ENCODE measurements around the gene C16orf87.

The C16orf87 gene

DNA sequence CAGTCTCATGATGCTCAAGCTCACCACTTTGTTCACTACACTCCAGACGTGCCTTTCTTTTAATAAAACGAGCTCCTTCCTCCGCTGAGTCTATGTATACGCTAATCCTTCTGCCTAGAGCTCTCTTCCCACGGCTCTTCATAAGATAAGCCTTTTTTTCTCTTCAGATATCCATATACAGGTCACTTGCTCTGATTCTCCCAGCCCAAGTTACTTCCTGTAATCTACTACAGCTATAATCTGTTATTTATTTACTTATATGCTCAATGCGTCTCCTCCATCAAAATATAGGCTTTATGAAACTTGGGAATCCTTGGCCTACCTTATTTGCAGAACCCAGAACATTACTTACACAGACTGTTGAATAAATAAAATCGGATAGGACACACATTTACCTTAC lies 17.4 kb downstream of the C16orf87 start:
- Histone ChIP-seq H4K91ac (ENCODE audit: low read depth, low read length) (no peak overlapping the region), H3K4ac (ENCODE audit: low read depth, low read length) (peak overlapping the region; percentile 21), H3K4me2 (ENCODE audit: low read length) (no peak overlapping the region), H3K36me3 (ENCODE audit: control insufficient read depth in 1 of 2, insufficient read depth in 2 of 2, low read length in 2 of 2) (peaks cover 2 to 4% of the 10 kb centered on the region in 2 experiments), H2BK5ac (ENCODE audit: low read depth, low read length, poor library complexity) (no peak overlapping the region), H3K4me3 (ENCODE audit: low read depth, low read length) (no peak overlapping the region), H3K79me2 (ENCODE audit: control insufficient read depth, insufficient read depth, low read length, poor library complexity) (peaks cover 15% of the 10 kb centered on the region), H2AFZ (ENCODE audit: insufficient read depth, low read length, poor library complexity) (no peak overlapping the region), H3K27me3 (ENCODE audit: insufficient read depth, low read length) (no peaks in the 10 kb centered on the region), H2BK12ac (ENCODE audit: low read length) (no peak overlapping the region), H3K9ac (ENCODE audit: low read length) (no peak overlapping the region), H3K27ac (ENCODE audit: low read depth, low read length) (no peak overlapping the region), H3K9me3 (ENCODE audit: insufficient read depth, low read depth, low read length) (no peaks in the 10 kb centered on the region), H4K12ac (ENCODE audit: low read depth, low read length) (no peak overlapping the region), H3K23ac (ENCODE audit: low read length) (no peak overlapping the region), H3K79me1 (ENCODE audit: low read length) (no peaks in the 10 kb centered on the region), H3K18ac (ENCODE audit: low read length) (no peak overlapping the region), H2BK120ac (ENCODE audit: insufficient read depth, low read length, poor library complexity) (no peak overlapping the region), H3K14ac (ENCODE audit: low read length) (no peak overlapping the region), H3K4me1 (ENCODE audit: control insufficient read depth in 1 of 2, insufficient read depth in 2 of 2, low read length in 2 of 2) (peaks cover 3% of the 10 kb centered on the region in 2 experiments), H4K8ac (ENCODE audit: low read depth, low read length) (no peak overlapping the region), H2AK5ac (ENCODE audit: low read length) (no peak overlapping the region)
- no CpG with 5 or more reads among the region's 7 CpGs for WGBS (ENCODE audit: extremely low coverage, insufficient coverage, insufficient read length)
- DNase-seq: no peak

DNA sequence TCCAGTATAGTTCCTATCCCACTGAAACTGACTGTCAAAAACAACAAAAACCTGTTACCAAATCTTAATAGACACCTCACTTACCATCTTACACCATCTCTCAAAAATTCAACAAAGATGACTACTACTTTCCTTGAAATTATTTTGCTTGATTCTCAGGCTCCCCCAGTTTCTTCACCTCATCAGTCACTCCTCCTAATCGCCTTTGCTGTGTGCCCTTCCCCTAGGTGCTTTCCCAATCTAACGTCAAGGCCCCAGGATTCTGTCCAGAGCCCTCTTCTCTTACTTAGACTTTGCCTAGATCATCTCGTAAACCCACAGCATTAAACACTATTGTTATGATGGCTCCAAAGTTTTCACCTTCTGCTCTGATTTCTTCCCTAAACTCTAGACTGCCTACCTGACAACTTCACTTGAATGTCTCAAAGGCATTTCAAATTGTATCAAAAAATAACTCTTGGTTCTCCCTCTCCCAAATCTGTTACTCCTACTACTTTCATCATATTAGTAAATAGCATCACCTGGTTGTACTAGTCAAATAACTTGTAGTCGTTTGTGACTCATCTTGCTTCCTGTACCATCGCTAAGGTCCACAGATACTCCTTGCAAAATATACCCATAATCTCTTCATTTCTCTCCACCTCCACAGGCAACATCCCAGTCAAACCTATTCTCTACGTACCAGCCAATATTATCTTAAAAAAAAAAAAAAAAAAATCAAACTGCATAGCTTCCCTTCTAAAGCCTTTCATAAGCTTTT lies 18.0 kb downstream of the C16orf87 start:
- H3K23ac ChIP-seq (ENCODE audit: low read length): no peak overlapping the region
- H3K14ac ChIP-seq (ENCODE audit: low read length): no peak overlapping the region
- no peak overlapping the region for H2AFZ ChIP-seq (ENCODE audit: insufficient read depth, low read length, poor library complexity)
- H2BK120ac ChIP-seq (ENCODE audit: insufficient read depth, low read length, poor library complexity): no peak overlapping the region
- no peak overlapping the region for H3K4me3 ChIP-seq (ENCODE audit: low read depth, low read length)
- peaks cover 2 to 4% of the 10 kb centered on the region in 2 experiments for H3K36me3 ChIP-seq (ENCODE audit: control insufficient read depth in 1 of 2, insufficient read depth in 2 of 2, low read length in 2 of 2)
- H3K4me1 ChIP-seq (ENCODE audit: control insufficient read depth in 1 of 2, insufficient read depth in 2 of 2, low read length in 2 of 2): peaks cover 3% of the 10 kb centered on the region in 2 experiments
- H3K79me2 ChIP-seq (ENCODE audit: control insufficient read depth, insufficient read depth, low read length, poor library complexity): peaks cover 14% of the 10 kb centered on the region
- H3K18ac ChIP-seq (ENCODE audit: low read length): no peak overlapping the region
- H2BK12ac ChIP-seq (ENCODE audit: low read length): no peak overlapping the region
- H4K91ac ChIP-seq (ENCODE audit: low read depth, low read length): no peak overlapping the region
- H2AK5ac ChIP-seq (ENCODE audit: low read length): no peak overlapping the region
- WGBS (ENCODE audit: extremely low coverage, insufficient coverage, insufficient read length): no CpG with 5 or more reads among the region's 6 CpGs
- no peak overlapping the region for H3K9ac ChIP-seq (ENCODE audit: low read length)
- no peak overlapping the region for H3K27ac ChIP-seq (ENCODE audit: low read depth, low read length)
- H3K9me3 ChIP-seq (ENCODE audit: insufficient read depth, low read depth, low read length): no peaks in the 10 kb centered on the region
- DNase-seq: no peak
- no peak overlapping the region for H2BK5ac ChIP-seq (ENCODE audit: low read depth, low read length, poor library complexity)
- no peak overlapping the region for H4K12ac ChIP-seq (ENCODE audit: low read depth, low read length)
- H3K27me3 ChIP-seq (ENCODE audit: insufficient read depth, low read length): no peaks in the 10 kb centered on the region
- H4K8ac ChIP-seq (ENCODE audit: low read depth, low read length): no peak overlapping the region
- peak overlapping the region; percentile 57 for H3K4ac ChIP-seq (ENCODE audit: low read depth, low read length)
- H3K79me1 ChIP-seq (ENCODE audit: low read length): no peaks in the 10 kb centered on the region
- no peak overlapping the region for H3K4me2 ChIP-seq (ENCODE audit: low read length)

- Histone ChIP-seq H4K91ac (ENCODE audit: low read depth, low read length) (no peak overlapping the region), H3K4ac (ENCODE audit: low read depth, low read length) (peak overlapping the region; percentile 88), H3K23ac (ENCODE audit: low read length) (no peak overlapping the region), H3K4me2 (ENCODE audit: low read length) (no peak overlapping the region), H2BK120ac (ENCODE audit: insufficient read depth, low read length, poor library complexity) (no peak overlapping the region), H4K12ac (ENCODE audit: low read depth, low read length) (no peak overlapping the region), H3K79me2 (ENCODE audit: control insufficient read depth, insufficient read depth, low read length, poor library complexity) (peaks cover 10% of the 10 kb centered on the region), H2BK12ac (ENCODE audit: low read length) (no peak overlapping the region), H2BK5ac (ENCODE audit: low read depth, low read length, poor library complexity) (no peak overlapping the region), H3K27me3 (ENCODE audit: insufficient read depth, low read length) (no peaks in the 10 kb centered on the region), H3K36me3 (ENCODE audit: control insufficient read depth in 1 of 2, insufficient read depth in 2 of 2, low read length in 2 of 2) (peaks cover 1 to 5% of the 10 kb centered on the region in 2 experiments), H4K8ac (ENCODE audit: low read depth, low read length) (no peak overlapping the region), H2AK5ac (ENCODE audit: low read length) (no peak overlapping the region), H3K9me3 (ENCODE audit: insufficient read depth, low read depth, low read length) (no peaks in the 10 kb centered on the region), H3K79me1 (ENCODE audit: low read length) (no peaks in the 10 kb centered on the region), H3K14ac (ENCODE audit: low read length) (no peak overlapping the region), H3K27ac (ENCODE audit: low read depth, low read length) (no peak overlapping the region), H2AFZ (ENCODE audit: insufficient read depth, low read length, poor library complexity) (no peak overlapping the region), H3K4me1 (ENCODE audit: control insufficient read depth in 1 of 2, insufficient read depth in 2 of 2, low read length in 2 of 2) (peaks cover 3 to 4% of the 10 kb centered on the region in 2 experiments), H3K18ac (ENCODE audit: low read length) (no peak overlapping the region), H3K4me3 (ENCODE audit: low read depth, low read length) (no peak overlapping the region), H3K9ac (ENCODE audit: low read length) (no peak overlapping the region)
- DNase-seq: peak; percentile 32 to 61
- no CpG with 5 or more reads among the region's 5 CpGs for WGBS (ENCODE audit: extremely low coverage, insufficient coverage, insufficient read length)
Measured at GRCh38 chr16:46811682-46812081, 19.3 kb downstream of the C16orf87 start.

DNA sequence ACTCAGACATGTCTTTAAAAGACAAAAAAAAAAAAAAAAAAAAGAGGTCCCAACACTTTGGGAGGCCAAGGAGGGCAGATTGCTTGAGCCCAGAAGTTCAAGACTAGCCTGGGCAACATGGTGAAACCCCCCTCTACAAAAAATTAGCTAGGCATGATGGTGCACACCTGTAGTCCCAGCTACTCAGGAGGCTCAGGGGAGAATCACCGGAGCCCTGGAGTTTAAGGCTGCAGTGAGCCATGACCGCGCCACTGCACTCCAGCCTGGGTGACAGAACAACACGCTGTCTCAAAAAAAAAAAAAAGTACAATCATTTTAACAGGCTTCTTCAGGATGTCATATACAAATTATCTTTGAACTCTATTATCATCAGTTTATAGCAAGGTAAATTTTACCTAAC lies 22.0 kb downstream of the C16orf87 start:
- Histone ChIP-seq H2BK12ac (ENCODE audit: low read length) (no peak overlapping the region), H3K9me3 (ENCODE audit: insufficient read depth, low read depth, low read length) (no peaks in the 10 kb centered on the region), H2BK5ac (ENCODE audit: low read depth, low read length, poor library complexity) (no peak overlapping the region), H2BK120ac (ENCODE audit: insufficient read depth, low read length, poor library complexity) (no peak overlapping the region), H3K27ac (ENCODE audit: low read depth, low read length) (no peak overlapping the region), H2AFZ (ENCODE audit: insufficient read depth, low read length, poor library complexity) (no peak overlapping the region), H3K79me1 (ENCODE audit: low read length) (no peaks in the 10 kb centered on the region), H3K4ac (ENCODE audit: low read depth, low read length) (peak overlapping the region; percentile 83), H4K12ac (ENCODE audit: low read depth, low read length) (no peak overlapping the region), H3K4me1 (ENCODE audit: control insufficient read depth in 1 of 2, insufficient read depth in 2 of 2, low read length in 2 of 2) (peaks cover 3 to 4% of the 10 kb centered on the region in 2 experiments), H3K79me2 (ENCODE audit: control insufficient read depth, insufficient read depth, low read length, poor library complexity) (peaks cover 9% of the 10 kb centered on the region), H2AK5ac (ENCODE audit: low read length) (no peak overlapping the region), H3K27me3 (ENCODE audit: insufficient read depth, low read length) (no peaks in the 10 kb centered on the region), H4K91ac (ENCODE audit: low read depth, low read length) (no peak overlapping the region), H3K14ac (ENCODE audit: low read length) (no peak overlapping the region), H3K23ac (ENCODE audit: low read length) (no peak overlapping the region), H3K4me3 (ENCODE audit: low read depth, low read length) (no peak overlapping the region), H3K9ac (ENCODE audit: low read length) (no peak overlapping the region), H3K18ac (ENCODE audit: low read length) (no peak overlapping the region), H3K36me3 (ENCODE audit: control insufficient read depth in 1 of 2, insufficient read depth in 2 of 2, low read length in 2 of 2) (peaks cover 0 to 5% of the 10 kb centered on the region in 2 experiments), H3K4me2 (ENCODE audit: low read length) (no peak overlapping the region), H4K8ac (ENCODE audit: low read depth, low read length) (no peak overlapping the region)
- DNase-seq: no peak
- no CpG with 5 or more reads among the region's 4 CpGs for WGBS (ENCODE audit: extremely low coverage, insufficient coverage, insufficient read length)
